NCI-H1930 (cell line): Measurements from ENCODE around the gene EYA4.

Experiments used
- DNase-seq, 2 experiments: peaks; one replicate each; lab custom pipeline; 2025; lab: John Stamatoyannopoulos, UW

Gene EYA4

GRCh38 chr6:133242637-133243585, 1.8 kb downstream of the EYA4 start:
- DNase-seq, result no peak

GRCh38 chr6:133243723-133244305, 2.7 kb downstream of the EYA4 start:
- no peak for DNase-seq

- no peak for DNase-seq
These were observed 3.4 kb downstream of the EYA4 start for GRCh38 chr6:133244519-133244918.

- no peak for DNase-seq
These were observed 3.9 kb downstream of the EYA4 start for GRCh38 chr6:133245007-133245406.

GRCh38 chr6:133245422-133245903, 4.3 kb downstream of the EYA4 start:
- DNase-seq, result no peak

- DNase-seq, result no peak
These were observed 6.4 kb downstream of the EYA4 start for GRCh38 chr6:133247581-133247980.

GRCh38 chr6:133248241-133249001, 7.3 kb downstream of the EYA4 start:
- no peak for DNase-seq

GRCh38 chr6:133251688-133252087, 10.5 kb downstream of the EYA4 start:
- no peak for DNase-seq

GRCh38 chr6:133254552-133255228, 13.5 kb downstream of the EYA4 start:
- DNase-seq, result no peak

- no peak for DNase-seq
These were observed 16.5 kb downstream of the EYA4 start for GRCh38 chr6:133257545-133258105.

GRCh38 chr6:133259561-133259960, 18.4 kb downstream of the EYA4 start:
- no peak for DNase-seq

GRCh38 chr6:133262804-133263203, 21.6 kb downstream of the EYA4 start:
- DNase-seq, result no peak

GRCh38 chr6:133265066-133265465, 23.9 kb downstream of the EYA4 start:
- no peak for DNase-seq

GRCh38 chr6:133266186-133266585, 25.0 kb downstream of the EYA4 start:
- no peak for DNase-seq

- DNase-seq, result no peak
These were observed 27.5 kb downstream of the EYA4 start for GRCh38 chr6:133268621-133269020.

GRCh38 chr6:133274813-133275212, 33.7 kb downstream of the EYA4 start:
- DNase-seq, result no peak

- no peak for DNase-seq
These were observed 34.1 kb downstream of the EYA4 start for GRCh38 chr6:133275213-133275612.

GRCh38 chr6:133277228-133277899, 36.2 kb downstream of the EYA4 start:
- no peak for DNase-seq

GRCh38 chr6:133277900-133278545, 36.9 kb downstream of the EYA4 start:
- no peak for DNase-seq

GRCh38 chr6:133286765-133287164, 45.6 kb downstream of the EYA4 start:
- DNase-seq, result no peak

- DNase-seq, result no peak
These were observed 47.5 kb downstream of the EYA4 start for GRCh38 chr6:133288662-133289061.
